ENCODE measurements around the gene ISCU. TPM values are rescaled to one million over a fixed set of nuclear protein-coding genes. Genes with fewer than 3 reads are reported as not detected.

The ISCU gene
- total RNA-seq, result 74.8 and 75.0 TPM in 2 replicates
- 65.0 and 78.6 TPM in 2 replicates for polyA plus RNA-seq
- polyA plus RNA-seq (2011; cell fraction: cytosol; rRNA removed), result 88.6 and 96.2 TPM in 2 replicates
- polyA plus RNA-seq (2011; cell fraction: nucleus; rRNA removed), result 193 and 227 TPM in 2 replicates
- polyA plus RNA-seq (2012), result 98.1 and 134 TPM in 2 replicates
- 57.8 and 58.6 TPM in 2 replicates for polyA minus RNA-seq
- 28.8 TPM for polyA minus RNA-seq (2011; cell fraction: cytosol; rRNA and poly(A)+ RNA removed)
- 26.9 and 38.7 TPM in 2 replicates for polyA minus RNA-seq (2011; cell fraction: nucleus; rRNA and poly(A)+ RNA removed)
- percentile 81 among the genes with signal in this experiment for Bru-seq, nascent RNA
- percentile 93 among the genes with signal in this experiment for BruChase-seq, experiment 1, labeled RNA remaining after a 6-hour chase
- percentile 82 among the genes with signal in this experiment for BruChase-seq, experiment 2, labeled RNA remaining after a 2-hour chase
- long read RNA-seq, transcript ISCU-201 (5 exons, 994 nt), result major isoform, 222 of 289 reads
- long read RNA-seq, transcript ISCU-202 (6 exons, 1,069 nt), result minor isoform, 15 of 289 reads
- long read RNA-seq, partial matches to known transcripts, result 40 of 289 reads
- long read RNA-seq, other reads (novel, unspliced or antisense), result 6 of 289 reads

GRCh38 chr12:108562348-108563135 lies at the start of gene ISCU:
TSS of gene ISCU (plus strand) at chr12:108562596. CDS start at chr12:108562623, 27 bp downstream.
- intact Hi-C loops (cut with micrococcal nuclease), result loop anchor here (1.0 to 5.0 kb wide), 11 partner anchors 56 to 550 kb away; partner anchors contain the start of genes ALKBH2 and CORO1C
- DNase-seq (ENCODE audit: low read depth, low spot score) (peak; percentile 96), FAIRE-seq (peak; percentile 92)
- Histone ChIP-seq H3K36me3 (ENCODE audit: control insufficient read depth in 2 of 2, extremely low read depth in 1 of 2, insufficient read depth in 2 of 2, low read length in 2 of 2) (peaks cover 9 to 13% of the 10 kb centered on the region in 2 experiments), H3K4me3 (replicated peaks in 1 of 3; ENCODE audit: insufficient read depth in 1 of 3, low read depth in 1 of 3, low read length in 3 of 3) (peak within 1 kb of the TSS; percentile 78 to 95 (median 86)), H3K9me1 (replicated peaks; ENCODE audit: control insufficient read depth, extremely low read depth, insufficient read depth, low read length) (no peaks in the 10 kb centered on the region), H3K27ac (ENCODE audit: insufficient read depth, low read depth, low read length) (peak within 1 kb of the TSS; percentile 83), H2AFZ (ENCODE audit: low read depth, low read length) (peak within 1 kb of the TSS; percentile 77), H4K20me1 (replicated peaks; ENCODE audit: control insufficient read depth, extremely low read depth, insufficient read depth, low read length) (no peaks in the 10 kb centered on the region), H3K79me2 (ENCODE audit: control insufficient read depth, insufficient read depth, low read length) (peaks cover 36% of the 10 kb centered on the region), H3K9ac (replicated peaks; ENCODE audit: extremely low read depth, insufficient read depth, low read length) (peak within 1 kb of the TSS; percentile 82), H3K4me2 (ENCODE audit: insufficient read depth, low read length) (peak within 1 kb of the TSS; percentile 97), H3K27me3 (ENCODE audit: control insufficient read depth in 2 of 2, insufficient read depth in 2 of 2, low read length in 2 of 2) (no peaks in the 10 kb centered on the region), H3K4me1 (ENCODE audit: control insufficient read depth, extremely low read depth, insufficient read depth, low read length) (peaks cover 34% of the 10 kb centered on the region), H3K9me3 (replicated peaks; ENCODE audit: control insufficient read depth, insufficient read depth, low read length) (no peaks in the 10 kb centered on the region)
- no TSS peak for BruUV-seq (replicated peaks)
- ChIA-PET CTCF (interaction anchor here (1.0 to 2.2 kb wide), 10 partner anchors 48 to 532 kb away, joined by 3 to 23 read pairs (median 4); no protein-coding TSS in a partner anchor), POLR2A (interaction anchor here (0.6 to 0.9 kb wide), 4 partner anchors 127 to 535 kb away, joined by 3 to 4 read pairs (median 4); partner anchors contain the start of gene UNG)
- TF ChIP-seq JUN (IDR thresholded peaks at IDR 0.05; ENCODE audit: borderline replicate concordance, insufficient read depth, insufficient read length, low read depth) (no peak), MYC (IDR thresholded peaks at IDR 0.05; ENCODE audit: low read depth, low read length) (no peak), POLR2AphosphoS5 (IDR thresholded peaks at IDR 0.05; ENCODE audit: insufficient read depth, low read depth, low read length) (peak; percentile 73), POLR2A (IDR thresholded peaks at IDR 0.05; ENCODE audit: low read depth, low read length) (peak; percentile 94), FOS (IDR thresholded peaks at IDR 0.05; ENCODE audit: borderline replicate concordance, insufficient read depth, low read length) (no peak)
- TF ChIP-seq, protein P1, sequence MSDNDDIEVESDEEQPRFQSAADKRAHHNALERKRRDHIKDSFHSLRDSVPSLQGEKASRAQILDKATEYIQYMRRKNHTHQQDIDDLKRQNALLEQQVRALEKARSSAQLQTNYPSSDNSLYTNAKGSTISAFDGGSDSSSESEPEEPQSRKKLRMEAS (IDR thresholded peaks at IDR 0.05; ENCODE audit: insufficient read depth, insufficient read length), result peak; percentile 19
- dilution Hi-C loops (cut with MboI; ENCODE audit: extremely low pct_ligation_motif_present, low sequenced_read_pairs), result no loop called here
